Body of pancreas (tissue), 4 donors: ENCODE measurements around the gene SUN1.

ENCODE experiments used
- CTCF ChIP-seq, 7 experiments: fragments of 450-650 bp in 4 of 7; fragments of 200-600 bp in 3 of 7; sonication (generic) in 3 of 7; IDR thresholded peaks; one replicate each; pipeline ENCODE4 v1.5.1; 2016 to 2019; ENCODE audit warnings: antibody characterized with exemption in 7 of 7
- POLR2A ChIP-seq, 3 donors: fragments of 450-650 bp; IDR thresholded peaks; one replicate each; pipeline ENCODE4 v1.6.1; 2016; ENCODE audit warnings: antibody characterized with exemption in 3 of 3, mild to moderate bottlenecking in 2 of 3

- TF ChIP-seq CTCF (IDR thresholded peaks at IDR 0.05) (no peak), POLR2A (IDR thresholded peaks at IDR 0.05) (no peak)
These were observed 10.3 kb downstream of the SUN1 start for GRCh38 chr7:842431-843031.
